Fibroblast of pulmonary artery (primary cell): ENCODE data around the gene TUBA4B.
A peak's percentile ranks its signal among the peaks of the same experiment; 100 is the strongest.

ENCODE experiments used
- DNase-seq: peaks from one replicate; pipeline ENCODE4 v3.0.0-alpha.2; 2010; ENCODE audit warnings: low read depth
- H3K4me3 ChIP-seq: replicated peaks from 2 replicates; pipeline ENCODE4 v1.5.1; 2011; ENCODE audit warnings: low read depth, mild to moderate bottlenecking, control low read depth, low read length, moderate library complexity
- TF ChIP-seq, protein P1 (sequence below): IDR thresholded peaks from 2 replicates; pipeline ENCODE4 v1.5.1; 2011; ENCODE audit warnings: mild to moderate bottlenecking, control low read depth, low read length, inconsistent platforms; ENCODE audit errors: missing control alignments

Gene TUBA4B

DNA sequence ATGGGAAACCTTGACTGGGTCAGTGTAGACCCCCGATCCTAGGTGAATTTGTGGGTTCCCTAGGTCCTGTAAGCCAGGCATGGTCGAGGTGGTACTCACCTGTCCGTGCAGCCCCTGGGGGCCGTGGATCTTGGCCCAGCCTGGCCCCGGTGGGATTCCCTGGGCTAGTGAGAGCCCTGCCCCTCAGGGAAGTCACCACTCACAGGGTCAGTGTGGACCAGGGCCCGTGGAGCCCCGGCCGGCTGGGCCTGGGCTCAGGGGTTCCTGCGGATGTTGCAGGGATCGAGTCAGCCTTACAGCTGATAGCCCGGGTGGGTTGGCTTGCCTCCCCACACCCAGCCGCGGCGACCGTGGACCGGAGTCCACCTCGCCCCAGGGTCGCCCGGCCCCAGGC is 24.1 kb upstream of the TUBA4B start:
- DNase-seq, result no peak
- H3K4me3 ChIP-seq, result peak overlapping the region; percentile 79
- TF ChIP-seq, protein P1, sequence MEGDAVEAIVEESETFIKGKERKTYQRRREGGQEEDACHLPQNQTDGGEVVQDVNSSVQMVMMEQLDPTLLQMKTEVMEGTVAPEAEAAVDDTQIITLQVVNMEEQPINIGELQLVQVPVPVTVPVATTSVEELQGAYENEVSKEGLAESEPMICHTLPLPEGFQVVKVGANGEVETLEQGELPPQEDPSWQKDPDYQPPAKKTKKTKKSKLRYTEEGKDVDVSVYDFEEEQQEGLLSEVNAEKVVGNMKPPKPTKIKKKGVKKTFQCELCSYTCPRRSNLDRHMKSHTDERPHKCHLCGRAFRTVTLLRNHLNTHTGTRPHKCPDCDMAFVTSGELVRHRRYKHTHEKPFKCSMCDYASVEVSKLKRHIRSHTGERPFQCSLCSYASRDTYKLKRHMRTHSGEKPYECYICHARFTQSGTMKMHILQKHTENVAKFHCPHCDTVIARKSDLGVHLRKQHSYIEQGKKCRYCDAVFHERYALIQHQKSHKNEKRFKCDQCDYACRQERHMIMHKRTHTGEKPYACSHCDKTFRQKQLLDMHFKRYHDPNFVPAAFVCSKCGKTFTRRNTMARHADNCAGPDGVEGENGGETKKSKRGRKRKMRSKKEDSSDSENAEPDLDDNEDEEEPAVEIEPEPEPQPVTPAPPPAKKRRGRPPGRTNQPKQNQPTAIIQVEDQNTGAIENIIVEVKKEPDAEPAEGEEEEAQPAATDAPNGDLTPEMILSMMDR, result no peak

DNA sequence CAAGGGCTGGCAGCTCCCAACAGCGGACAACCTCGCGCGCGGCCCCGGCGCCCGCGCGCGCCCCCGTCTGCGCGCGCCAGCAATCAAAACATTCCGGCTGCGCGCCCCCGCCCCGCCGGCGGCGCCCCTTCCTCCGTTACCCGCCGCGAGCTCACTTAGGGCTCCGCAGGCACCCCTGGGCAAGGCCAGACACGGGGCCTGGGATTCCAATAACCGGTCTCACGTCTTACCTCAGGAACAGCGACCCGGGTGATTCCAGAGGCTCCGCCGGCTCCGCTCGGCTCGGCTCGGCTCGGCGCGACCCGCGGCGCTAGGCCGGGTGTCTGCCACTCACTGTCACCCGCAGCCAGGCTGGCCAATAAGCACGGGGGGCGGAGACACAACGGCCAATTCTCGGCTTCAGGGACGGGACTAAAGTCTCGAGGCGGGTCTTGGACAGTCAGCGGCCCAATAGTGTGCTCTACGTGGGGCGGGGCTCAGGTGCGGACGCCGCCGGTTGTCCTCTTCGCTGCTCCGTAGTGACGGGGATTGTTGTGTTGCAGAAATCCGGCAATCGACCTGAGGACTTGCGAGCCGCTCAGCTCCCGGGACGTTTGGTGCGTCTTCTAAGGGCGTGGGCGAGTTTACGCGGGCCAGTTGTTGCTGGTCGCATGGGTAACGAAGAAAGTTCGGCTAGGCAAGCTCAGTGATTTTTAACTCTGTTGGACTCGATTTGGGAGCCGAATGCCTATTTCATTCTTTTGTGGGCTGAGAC is 23.6 kb upstream of the TUBA4B start, which contains the start of the genes ANKZF1 and ATG9A:
Gene ANKZF1, plus strand, starts transcription at position 502 of the 754 bp plus-strand sequence. CDS start 452 bp downstream, outside the sequence.
Gene ATG9A, minus strand, starts transcription at position 332 of the 754 bp plus-strand sequence. CDS start 1,612 bp downstream, outside the sequence.
- TF ChIP-seq, protein P1, result no peak
- H3K4me3 ChIP-seq, result peak within 1 kb of the TSS; percentile 79
- DNase-seq, result peak; percentile 99

DNA sequence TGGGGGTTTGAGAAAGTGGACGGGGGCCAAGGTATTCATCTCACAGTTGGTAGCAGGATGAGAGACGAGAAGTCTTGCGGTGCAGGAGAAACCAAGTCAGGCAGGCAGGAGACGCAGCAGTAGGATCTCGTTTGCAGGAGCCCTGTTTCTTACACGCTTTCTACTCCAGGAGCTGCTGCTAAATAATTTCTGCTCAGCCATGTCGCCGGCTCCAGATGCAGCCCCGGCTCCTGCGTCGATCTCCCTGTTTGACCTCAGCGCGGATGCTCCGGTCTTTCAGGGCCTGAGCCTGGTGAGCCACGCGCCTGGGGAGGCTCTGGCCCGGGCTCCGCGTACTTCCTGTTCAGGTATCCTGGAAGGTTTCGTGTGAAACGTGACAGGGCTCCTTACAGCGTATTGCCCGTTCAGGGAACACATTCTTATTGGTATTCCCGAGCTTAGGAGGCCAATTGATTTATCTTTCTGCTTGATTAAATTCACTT is 22.9 kb upstream of the TUBA4B start:
- peak; percentile 50 for DNase-seq
- TF ChIP-seq, protein P1, result no peak

DNA sequence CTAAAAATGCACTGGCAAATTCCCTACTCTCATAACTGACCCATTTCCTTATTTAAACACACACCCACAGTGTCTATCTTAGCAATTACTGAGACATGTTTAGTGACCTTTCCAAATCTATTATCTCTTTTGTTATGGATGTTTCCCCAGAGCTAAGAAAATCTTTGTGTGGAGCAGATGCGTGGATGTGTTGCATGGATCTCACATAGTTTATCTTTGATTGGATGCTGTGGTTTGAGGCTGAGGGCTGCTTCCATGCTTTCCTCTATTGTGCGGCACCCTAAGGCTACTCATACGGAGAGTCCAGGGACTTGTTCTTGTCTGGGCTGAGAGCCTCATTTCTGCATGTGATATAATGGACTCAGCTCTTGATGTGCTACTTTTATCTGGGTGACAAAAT is 18.7 kb upstream of the TUBA4B start:
- TF ChIP-seq, protein P1, result no peak
- no peak overlapping the region for H3K4me3 ChIP-seq
- DNase-seq, result no peak

More for the DNA sequence above, 22.9 kb upstream of the TUBA4B start:
- peak overlapping the region; percentile 79 for H3K4me3 ChIP-seq

DNA sequence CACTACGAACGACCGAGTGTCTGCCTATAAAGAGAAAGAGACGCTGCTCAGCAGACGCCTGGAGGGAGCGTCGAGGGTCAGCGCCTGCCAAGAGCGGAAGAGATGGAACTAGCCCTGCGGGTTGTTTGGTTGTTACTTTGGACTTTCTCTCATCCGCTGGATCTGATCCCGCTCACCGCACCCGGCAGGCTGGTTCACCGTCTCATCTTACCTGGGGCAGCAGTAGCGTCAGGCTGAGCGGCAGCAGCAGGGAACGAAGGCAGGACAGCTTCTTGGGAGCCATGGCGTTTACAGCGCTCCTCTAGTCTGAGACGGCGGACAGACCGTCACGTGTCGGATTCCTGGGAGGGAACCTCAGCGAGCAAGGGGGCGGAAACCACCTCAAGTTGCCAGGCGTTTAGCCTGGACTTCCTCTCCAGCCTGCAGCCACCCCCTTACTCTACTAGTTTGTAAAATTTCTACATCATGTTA is 9.7 kb upstream of the TUBA4B start:
- peak; percentile 31 for DNase-seq
- H3K4me3 ChIP-seq, result peak overlapping the region; percentile 40
- TF ChIP-seq, protein P1, result no peak

DNA sequence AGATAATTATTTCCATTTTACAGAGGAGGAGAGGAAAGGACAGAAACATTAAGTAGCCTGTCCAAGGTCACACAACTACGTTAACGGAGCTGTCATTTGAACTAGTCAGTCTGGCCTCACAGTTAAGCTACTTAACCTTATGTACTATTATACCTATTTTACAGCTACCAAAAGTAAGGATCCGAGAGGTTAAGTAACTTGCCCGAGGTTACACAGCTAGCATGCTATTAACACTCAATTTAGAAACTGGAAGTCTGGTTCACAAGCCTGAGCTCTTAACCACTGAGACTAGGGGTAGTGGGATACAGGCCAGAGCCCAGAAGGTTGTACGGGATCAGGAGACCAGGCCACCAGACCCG is 8.3 kb upstream of the TUBA4B start:
- TF ChIP-seq, protein P1, result no peak
- DNase-seq, result no peak
- peak overlapping the region; percentile 93 for H3K4me3 ChIP-seq
